Stimulated activated CD4-positive, alpha-beta T cell treated with anti-CD3 and anti-CD28 coated beads, Interleukin-1b, Interleukin-23, amount 100 ng/mL, for 48 hours (primary cell): Measurements from ENCODE around the gene SIX2.

Experiments
- DNase-seq: peaks from one replicate; pipeline ENCODE4 v3.0.0-alpha.2; 2020

Gene SIX2

DNA sequence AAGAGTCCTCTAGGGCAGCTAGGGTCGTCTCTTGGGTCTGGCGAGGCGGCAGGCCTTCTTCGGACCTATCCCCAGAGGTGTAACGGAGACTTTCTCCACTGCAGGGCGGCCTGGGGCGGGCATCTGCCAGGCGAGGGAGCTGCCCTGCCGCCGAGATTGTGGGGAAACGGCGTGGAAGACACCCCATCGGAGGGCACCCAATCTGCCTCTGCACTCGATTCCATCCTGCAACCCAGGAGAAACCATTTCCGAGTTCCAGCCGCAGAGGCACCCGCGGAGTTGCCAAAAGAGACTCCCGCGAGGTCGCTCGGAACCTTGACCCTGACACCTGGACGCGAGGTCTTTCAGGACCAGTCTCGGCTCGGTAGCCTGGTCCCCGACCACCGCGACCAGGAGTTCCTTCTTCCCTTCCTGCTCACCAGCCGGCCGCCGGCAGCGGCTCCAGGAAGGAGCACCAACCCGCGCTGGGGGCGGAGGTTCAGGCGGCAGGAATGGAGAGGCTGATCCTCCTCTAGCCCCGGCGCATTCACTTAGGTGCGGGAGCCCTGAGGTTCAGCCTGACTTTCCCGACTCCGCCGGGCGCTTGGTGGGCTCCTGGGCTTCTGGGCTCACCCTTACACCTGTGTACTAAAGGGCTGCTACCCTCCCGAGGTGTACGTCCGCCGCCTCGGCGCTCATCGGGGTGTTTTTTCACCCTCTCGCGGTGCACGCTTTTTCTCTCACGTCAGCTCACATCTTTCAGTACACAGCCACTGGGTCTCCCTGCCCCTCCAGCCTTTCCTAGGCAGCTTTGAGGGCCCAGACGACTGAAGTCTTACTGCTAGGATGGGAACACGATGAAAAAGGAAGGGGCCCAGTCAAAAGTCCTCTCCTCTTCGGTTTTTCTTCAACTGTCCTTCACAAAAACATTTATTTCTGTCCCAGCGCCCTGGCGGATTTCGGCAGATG, 8.1 kb downstream of the SIX2 start:
- no peak for DNase-seq

DNA sequence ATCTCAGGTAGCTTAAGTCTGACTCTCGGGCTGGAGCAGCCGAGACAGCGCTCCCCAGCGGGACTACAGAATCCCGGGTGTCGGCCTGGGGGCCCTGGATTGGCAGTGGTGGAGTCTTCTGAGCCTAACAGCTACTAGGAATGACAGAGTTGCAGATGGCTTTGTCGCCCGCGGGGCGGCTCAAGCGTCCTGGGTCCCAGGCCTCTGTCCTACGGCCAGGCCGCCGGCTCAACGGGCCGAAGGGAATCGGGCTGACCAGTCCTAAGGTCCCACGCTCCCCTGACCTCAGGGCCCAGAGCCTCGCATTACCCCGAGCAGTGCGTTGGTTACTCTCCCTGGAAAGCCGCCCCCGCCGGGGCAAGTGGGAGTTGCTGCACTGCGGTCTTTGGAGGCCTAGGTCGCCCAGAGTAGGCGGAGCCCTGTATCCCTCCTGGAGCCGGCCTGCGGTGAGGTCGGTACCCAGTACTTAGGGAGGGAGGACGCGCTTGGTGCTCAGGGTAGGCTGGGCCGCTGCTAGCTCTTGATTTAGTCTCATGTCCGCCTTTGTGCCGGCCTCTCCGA, 8.8 kb downstream of the SIX2 start:
- DNase-seq: no peak

DNA sequence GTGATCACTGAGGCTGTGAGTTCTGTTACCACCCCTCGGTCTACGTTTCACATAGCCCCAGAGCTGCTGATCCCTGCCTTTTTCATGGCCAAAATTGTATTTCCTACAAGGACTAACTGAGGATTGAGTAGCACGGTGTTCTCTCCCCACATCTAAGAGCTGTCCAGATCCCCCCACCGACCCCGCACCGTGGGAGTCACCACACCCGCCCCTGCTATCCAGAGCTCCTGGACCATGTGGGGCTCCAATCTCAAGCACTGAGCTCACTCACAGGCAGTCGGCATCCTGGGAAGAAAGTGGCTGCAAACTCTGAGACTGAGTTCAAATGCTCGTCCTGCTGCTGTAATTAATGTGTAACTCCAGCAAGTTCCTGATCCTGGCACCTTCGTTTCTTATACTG, 9.7 kb downstream of the SIX2 start:
- DNase-seq: no peak

- no peak for DNase-seq
These were observed 11.3 kb downstream of the SIX2 start for GRCh38 chr2:44997963-44998362.

- DNase-seq: no peak
These were observed 12.9 kb downstream of the SIX2 start for GRCh38 chr2:44996356-44996755.

- no peak for DNase-seq
These were observed 14.9 kb downstream of the SIX2 start for GRCh38 chr2:44994377-44994776.

GRCh38 chr2:44989176-44989575, 20.1 kb downstream of the SIX2 start:
- DNase-seq: no peak

- no peak for DNase-seq
These were observed 25.2 kb downstream of the SIX2 start for GRCh38 chr2:44983836-44984604.

DNA sequence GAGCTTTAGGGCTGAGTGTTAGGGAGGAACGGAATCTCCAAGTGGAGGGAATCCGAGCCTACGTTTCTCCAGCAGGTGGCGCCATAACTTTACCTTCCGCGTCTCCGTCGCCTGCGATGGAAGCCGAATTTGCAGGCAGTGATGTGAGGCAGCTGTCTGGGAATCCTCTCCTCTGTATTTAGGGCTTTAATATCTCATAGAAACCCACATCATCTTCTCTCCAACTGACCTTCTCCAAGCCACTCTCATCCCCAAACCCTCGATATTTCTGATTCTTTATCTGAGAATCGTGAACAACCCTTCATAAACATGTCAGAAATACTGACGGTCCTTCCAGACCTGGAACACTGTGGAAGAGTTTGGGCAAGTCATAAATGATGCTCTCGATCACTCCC, 27.5 kb downstream of the SIX2 start:
- DNase-seq: peak; percentile 59

DNA sequence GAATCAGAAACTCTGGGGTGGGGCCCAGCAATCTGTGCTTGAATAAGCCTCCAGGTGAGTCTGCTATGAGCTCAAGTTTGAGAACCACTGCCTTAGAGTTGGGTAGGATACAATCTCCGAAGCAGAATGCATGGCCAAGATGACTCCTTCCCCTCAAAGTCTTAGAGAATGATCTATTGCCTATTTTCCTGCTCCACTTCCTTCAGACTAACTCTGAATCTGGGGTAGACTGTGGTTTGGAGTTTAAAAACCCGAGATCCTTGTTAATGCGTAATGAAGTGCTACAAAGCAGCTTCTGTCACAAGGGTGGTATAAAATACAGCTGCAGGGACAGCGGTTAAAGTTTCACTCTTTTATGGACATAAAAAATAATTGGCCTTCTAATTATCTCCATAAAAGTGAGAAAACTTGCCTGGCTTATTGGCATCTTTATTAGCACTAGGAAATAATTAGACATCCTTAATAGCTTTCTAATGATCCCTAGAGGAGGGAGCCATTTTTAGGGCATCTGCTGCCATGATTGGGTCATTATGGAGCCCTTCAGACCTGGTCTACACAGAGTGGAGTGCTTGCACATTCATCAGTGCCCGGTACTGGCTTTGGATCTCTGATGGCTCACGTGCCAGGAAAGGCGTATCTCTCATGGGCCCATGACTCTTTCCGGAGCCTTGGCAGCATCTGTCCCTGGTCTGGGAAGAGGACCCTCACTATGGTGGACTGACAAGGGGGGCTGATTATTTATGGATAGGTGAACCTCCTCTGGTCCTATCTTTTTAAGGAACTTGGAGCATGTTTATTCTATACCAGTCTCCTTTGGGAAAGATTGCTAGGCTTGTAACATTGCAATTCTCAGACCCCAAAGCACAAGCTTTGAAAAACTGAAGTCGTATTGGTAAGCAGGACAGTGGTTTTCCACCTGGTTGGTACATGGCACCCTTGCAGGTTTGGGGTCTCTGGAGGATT, 28.2 kb downstream of the SIX2 start:
- DNase-seq: no peak

DNA sequence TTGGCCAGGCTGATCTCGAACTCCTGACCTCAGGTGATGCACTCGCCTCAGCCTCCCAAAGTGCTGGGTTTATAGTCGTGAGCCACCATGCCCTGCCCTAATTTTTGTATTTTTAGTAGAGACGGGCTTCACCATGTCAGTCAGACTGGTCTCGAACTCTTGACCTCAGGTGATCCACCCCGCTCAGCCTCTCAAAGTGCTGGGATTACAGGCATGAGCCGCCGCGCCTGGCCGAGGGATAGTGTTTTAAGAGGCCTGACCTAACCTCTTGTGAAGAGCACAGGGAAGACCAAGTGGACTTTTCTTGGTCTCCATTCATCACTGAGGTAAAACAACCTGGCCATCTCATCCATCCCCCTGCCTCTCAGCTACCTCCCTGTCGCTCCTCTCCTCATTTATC, 29.7 kb downstream of the SIX2 start:
- no peak for DNase-seq

- DNase-seq: no peak
These were observed 33.4 kb downstream of the SIX2 start for GRCh38 chr2:44975571-44976450.

DNA sequence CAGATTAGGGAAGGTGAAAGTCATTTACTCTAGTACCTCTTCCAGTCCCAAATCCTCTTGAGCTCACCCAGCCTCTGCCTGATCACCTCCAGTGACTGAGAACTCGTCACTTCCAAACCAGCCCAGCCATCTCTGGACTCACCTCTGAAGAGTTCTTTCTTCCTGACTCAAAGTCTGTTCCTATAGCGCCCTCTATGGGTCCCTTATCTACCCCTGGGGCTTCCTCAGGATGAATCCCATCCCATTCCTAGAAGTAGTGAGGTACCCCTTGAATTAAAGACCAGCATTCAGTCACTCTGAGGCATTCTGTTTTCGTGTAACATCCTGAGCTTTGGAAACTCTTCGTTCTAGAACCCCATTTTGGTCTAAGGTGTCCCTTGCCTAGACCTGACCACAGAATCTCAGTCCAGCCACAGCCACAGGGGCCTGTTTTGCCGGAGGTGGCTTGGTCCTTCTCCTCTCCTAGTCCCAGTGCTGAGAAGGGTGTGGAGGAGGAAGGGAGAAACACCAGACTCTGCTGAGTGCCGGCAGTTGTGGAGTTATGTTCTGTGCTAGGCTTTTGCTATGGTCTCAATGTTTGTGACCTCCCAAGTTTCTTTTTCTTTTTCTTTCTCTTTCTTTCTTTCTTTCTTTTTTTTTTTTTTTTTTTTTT, 35.1 kb downstream of the SIX2 start:
- DNase-seq: no peak

DNA sequence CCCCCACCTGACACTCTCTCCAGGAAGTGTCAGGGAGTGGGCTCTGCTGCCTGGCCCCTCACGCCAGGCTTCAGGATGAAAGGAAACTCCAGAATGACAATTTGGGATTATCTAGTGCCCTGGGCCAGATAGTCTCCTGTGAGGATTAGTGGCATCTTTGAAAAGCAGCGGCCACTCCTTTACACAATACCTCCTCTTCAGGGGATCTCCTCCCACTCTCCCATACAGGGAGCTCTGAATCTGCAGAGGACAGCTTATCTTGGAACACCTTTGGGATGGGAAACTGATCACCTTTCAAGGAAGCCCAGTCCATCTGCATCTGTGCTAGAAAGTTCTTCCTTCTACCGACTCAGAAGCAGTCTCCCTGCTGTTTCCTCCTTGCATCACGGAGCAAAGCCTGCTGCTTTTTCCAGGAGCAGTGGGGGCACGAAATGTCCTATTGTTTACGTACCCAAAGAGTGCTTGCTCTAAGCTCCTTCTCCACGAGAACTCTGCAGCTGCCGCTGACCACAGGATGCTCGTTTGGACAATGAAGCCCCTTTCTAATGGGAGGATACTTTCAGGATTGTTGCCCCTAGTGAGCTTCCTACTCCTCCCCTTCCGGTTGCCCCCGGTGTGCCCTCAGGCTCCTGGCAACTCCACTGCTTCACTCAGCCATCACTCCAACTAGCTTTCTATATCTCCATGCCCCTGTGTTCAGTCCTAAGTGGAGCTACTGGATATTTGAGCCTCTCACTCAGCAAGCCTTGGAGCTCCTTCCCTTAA, 36.3 kb downstream of the SIX2 start:
- DNase-seq: no peak

- DNase-seq: no peak
These were observed 38.3 kb downstream of the SIX2 start for GRCh38 chr2:44970846-44971450.

- DNase-seq: no peak
These were observed 39.3 kb downstream of the SIX2 start for GRCh38 chr2:44969936-44970335.

DNA sequence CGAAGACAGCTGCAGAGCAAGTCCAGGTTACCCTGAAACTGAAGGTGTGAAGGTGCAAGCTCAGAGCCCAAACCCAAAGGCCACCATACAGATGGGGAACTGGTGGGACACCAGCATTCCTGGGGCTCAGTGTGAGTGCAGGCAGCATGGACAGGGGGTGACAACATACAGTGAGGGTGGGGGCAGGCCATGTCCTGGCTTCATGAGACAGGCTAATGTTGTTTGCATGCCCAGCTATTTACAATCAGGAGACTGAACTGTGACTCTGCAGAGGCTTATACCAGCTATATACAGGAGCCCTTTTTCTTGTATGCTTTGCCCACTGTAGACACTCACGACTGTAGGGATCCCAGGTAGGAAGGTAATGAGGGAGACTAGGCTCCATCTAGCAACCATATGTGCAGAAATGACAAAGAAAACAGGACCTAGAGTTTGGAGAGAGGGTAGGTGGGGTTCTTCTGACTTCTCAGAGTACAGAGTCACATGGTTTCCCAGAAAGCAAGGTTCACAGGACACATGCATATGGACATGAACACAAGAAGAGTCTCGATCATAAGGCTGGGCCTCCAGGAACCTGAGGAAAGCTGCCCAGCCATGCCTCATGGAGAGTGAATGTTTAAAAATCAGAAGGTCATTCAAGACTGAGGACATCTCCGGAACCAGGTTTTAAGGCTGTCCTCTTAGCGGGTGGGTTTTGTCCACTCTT, 41.4 kb downstream of the SIX2 start:
- no peak for DNase-seq

DNA sequence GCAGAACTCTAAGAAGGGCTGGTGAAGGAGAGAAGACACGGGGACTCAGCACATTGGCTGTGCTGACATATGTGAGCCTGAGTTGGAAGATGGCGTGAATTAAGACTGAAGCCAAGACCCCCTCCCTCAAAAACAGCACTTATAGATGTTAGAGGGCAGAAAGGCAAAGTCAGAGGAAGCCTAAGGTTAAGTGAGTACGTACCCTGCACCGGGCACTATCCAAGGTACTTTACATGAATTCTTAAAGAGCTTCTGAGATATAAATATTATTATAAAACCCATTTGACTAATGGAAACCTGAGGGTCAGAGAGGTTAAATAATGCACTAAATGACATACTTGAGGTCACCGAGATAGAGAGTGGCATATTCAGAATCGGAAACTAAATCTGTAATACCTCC, 42.2 kb downstream of the SIX2 start:
- DNase-seq: no peak

DNA sequence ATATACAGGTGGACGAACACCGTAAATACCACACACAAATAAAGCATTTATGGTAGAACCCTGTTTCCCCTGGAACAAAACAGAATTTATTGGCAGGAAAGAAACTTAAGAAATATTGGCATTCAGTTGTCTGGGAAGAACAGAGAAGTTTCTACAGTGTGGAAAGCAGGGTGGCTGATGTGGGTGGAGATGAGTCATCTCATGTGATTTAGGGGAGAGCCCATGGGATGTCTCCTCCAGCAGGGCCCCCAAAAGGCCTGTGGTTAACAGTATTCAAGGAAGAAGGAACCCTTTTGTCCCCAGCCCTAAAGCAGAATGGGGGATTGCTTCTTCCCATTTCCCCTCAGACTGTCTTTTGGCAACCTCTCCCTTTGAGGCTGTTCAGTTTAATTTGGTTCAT, 43.6 kb downstream of the SIX2 start:
- DNase-seq: no peak
